ENCODE data around the gene CDH4. TPM values are rescaled to one million over a fixed set of nuclear protein-coding genes. Genes with fewer than 3 reads are reported as not detected.
"Not testable (repeated sequence)": the region's sequence is repeated elsewhere in the genome, so short reads cannot be mapped to it uniquely, and the experiment has no call there.

CDH4 gene
- total and polyA plus RNA-seq, 3 experiments from 2014 or later, result 0.22 TPM; not detected in 2

GRCh38 chr20:61941721-61942405 is 689.8 kb downstream of the CDH4 start:
- Histone ChIP-seq H3K27me3 (ENCODE audit: insufficient read depth, low read length, poor library complexity, severe bottlenecking) (no peaks in the 10 kb centered on the region), H3K27ac (ENCODE audit: low read depth, low read length) (no peak overlapping the region), H3K4me1 (ENCODE audit: insufficient read depth, low read length) (no peaks in the 10 kb centered on the region), H3K4me3 (ENCODE audit: low read length) (no peak overlapping the region), H3K36me3 (ENCODE audit: insufficient read depth, low read length) (no peaks in the 10 kb centered on the region), H3K9me3 (ENCODE audit: low read length) (no peaks in the 10 kb centered on the region)
- Mint-ChIP-seq H3K4me3 (no peak overlapping the region), H3K36me3 (no peaks in the 10 kb centered on the region), H3K27me3 (peaks cover 0 to 3% of the 10 kb centered on the region in 2 donors), H3K27ac (no peak overlapping the region), H3K9me3 (no peaks in the 10 kb centered on the region), H3K4me1 (no peaks in the 10 kb centered on the region)
- POLR2A ChIA-PET, result no interaction called here
- CTCF ChIA-PET, result no interaction called here
- DNase-seq, result no peak

GRCh38 chr20:61942526-61942925 is 690.5 kb downstream of the CDH4 start:
- H3K27me3 Mint-ChIP-seq, result peaks cover 0 to 3% of the 10 kb centered on the region in 2 donors
- CTCF ChIA-PET, result no interaction called here
- H3K27me3 ChIP-seq (ENCODE audit: insufficient read depth, low read length, poor library complexity, severe bottlenecking), result no peaks in the 10 kb centered on the region

GRCh38 chr20:61944967-61945366 is 692.9 kb downstream of the CDH4 start:
- CTCF ChIA-PET, H3K36me3 Mint-ChIP-seq: not testable (repeated sequence)

More at GRCh38 chr20:61942526-61942925, 690.5 kb downstream of the CDH4 start:
- H3K4me1 Mint-ChIP-seq, result no peaks in the 10 kb centered on the region
- no peaks in the 10 kb centered on the region for H3K36me3 ChIP-seq (ENCODE audit: insufficient read depth, low read length)
- H3K9me3 Mint-ChIP-seq, result no peaks in the 10 kb centered on the region
- no peaks in the 10 kb centered on the region for H3K9me3 ChIP-seq (ENCODE audit: low read length)
- no peaks in the 10 kb centered on the region for H3K4me1 ChIP-seq (ENCODE audit: insufficient read depth, low read length)
- no peak overlapping the region for H3K27ac ChIP-seq (ENCODE audit: low read depth, low read length)
- DNase-seq, result no peak
- POLR2A ChIA-PET, result no interaction called here
- H3K36me3 Mint-ChIP-seq, result no peaks in the 10 kb centered on the region
- H3K27ac Mint-ChIP-seq, result no peak overlapping the region
- H3K4me3 Mint-ChIP-seq, result no peak overlapping the region
- no peak overlapping the region for H3K4me3 ChIP-seq (ENCODE audit: low read length)

GRCh38 chr20:61945495-61945894 is 693.4 kb downstream of the CDH4 start:
- H3K27me3 Mint-ChIP-seq; H3K4me3 Mint-ChIP-seq; H3K4me1 Mint-ChIP-seq; H3K9me3 ChIP-seq (ENCODE audit: low read length); H3K27ac Mint-ChIP-seq; DNase-seq; POLR2A ChIA-PET; CTCF ChIA-PET; H3K9me3 Mint-ChIP-seq; H3K27me3 ChIP-seq (ENCODE audit: insufficient read depth, low read length, poor library complexity, severe bottlenecking); H3K4me3 ChIP-seq (ENCODE audit: low read length); H3K27ac ChIP-seq (ENCODE audit: low read depth, low read length); H3K36me3 Mint-ChIP-seq; H3K4me1 ChIP-seq (ENCODE audit: insufficient read depth, low read length); H3K36me3 ChIP-seq (ENCODE audit: insufficient read depth, low read length): not testable (repeated sequence)

More at GRCh38 chr20:61944967-61945366, 692.9 kb downstream of the CDH4 start:
- H3K4me3 Mint-ChIP-seq; H3K4me1 Mint-ChIP-seq; H3K4me3 ChIP-seq (ENCODE audit: low read length); POLR2A ChIA-PET; H3K27me3 Mint-ChIP-seq; DNase-seq; H3K27ac ChIP-seq (ENCODE audit: low read depth, low read length); H3K4me1 ChIP-seq (ENCODE audit: insufficient read depth, low read length); H3K27ac Mint-ChIP-seq; H3K36me3 ChIP-seq (ENCODE audit: insufficient read depth, low read length); H3K27me3 ChIP-seq (ENCODE audit: insufficient read depth, low read length, poor library complexity, severe bottlenecking); H3K9me3 Mint-ChIP-seq; H3K9me3 ChIP-seq (ENCODE audit: low read length): not testable (repeated sequence)

GRCh38 chr20:61948056-61948455 is 696.0 kb downstream of the CDH4 start:
- H3K4me1 Mint-ChIP-seq; H3K27me3 Mint-ChIP-seq; H3K4me3 ChIP-seq (ENCODE audit: low read length); H3K27me3 ChIP-seq (ENCODE audit: insufficient read depth, low read length, poor library complexity, severe bottlenecking); H3K27ac ChIP-seq (ENCODE audit: low read depth, low read length); H3K36me3 ChIP-seq (ENCODE audit: insufficient read depth, low read length); H3K27ac Mint-ChIP-seq; POLR2A ChIA-PET; H3K36me3 Mint-ChIP-seq; CTCF ChIA-PET; H3K9me3 Mint-ChIP-seq; H3K4me1 ChIP-seq (ENCODE audit: insufficient read depth, low read length); H3K9me3 ChIP-seq (ENCODE audit: low read length): not testable (repeated sequence)
- H3K4me3 Mint-ChIP-seq, result peak overlapping the region in 1 of 7 donors; percentile 27
- DNase-seq, result peak in 1 of 5 donors; percentile 36

GRCh38 chr20:61948586-61949362 is 696.7 kb downstream of the CDH4 start:
- Mint-ChIP-seq H3K27ac (no peak overlapping the region), H3K9me3 (no peaks in the 10 kb centered on the region), H3K27me3 (peaks cover 5 to 8% of the 10 kb centered on the region in 2 donors), H3K4me3 (no peak overlapping the region), H3K4me1 (no peaks in the 10 kb centered on the region), H3K36me3 (peaks cover 0 to 2% (median 0%) of the 10 kb centered on the region in 3 donors)
- no peaks in the 10 kb centered on the region for H3K9me3 ChIP-seq (ENCODE audit: low read length)
- no peaks in the 10 kb centered on the region for H3K4me1 ChIP-seq (ENCODE audit: insufficient read depth, low read length)
- H3K27ac ChIP-seq (ENCODE audit: low read depth, low read length), result no peak overlapping the region
- H3K27me3 ChIP-seq (ENCODE audit: insufficient read depth, low read length, poor library complexity, severe bottlenecking), result no peaks in the 10 kb centered on the region
- no peak overlapping the region for H3K4me3 ChIP-seq (ENCODE audit: low read length)
- H3K36me3 ChIP-seq (ENCODE audit: insufficient read depth, low read length), result no peaks in the 10 kb centered on the region
- ChIA-PET POLR2A (no interaction called here), CTCF (no interaction called here)
- DNase-seq, result peak in 1 of 5 donors; percentile 26

- no peaks in the 10 kb centered on the region for H3K4me1 ChIP-seq (ENCODE audit: insufficient read depth, low read length)
- DNase-seq, result peak in 1 of 5 donors; percentile 17
- H3K36me3 ChIP-seq (ENCODE audit: insufficient read depth, low read length), result no peaks in the 10 kb centered on the region
- no peak overlapping the region for H3K4me3 ChIP-seq (ENCODE audit: low read length)
- H3K27me3 ChIP-seq (ENCODE audit: insufficient read depth, low read length, poor library complexity, severe bottlenecking), result no peaks in the 10 kb centered on the region
- H3K27ac ChIP-seq (ENCODE audit: low read depth, low read length), result no peak overlapping the region
- H3K27ac Mint-ChIP-seq, result no peak overlapping the region
- no peaks in the 10 kb centered on the region for H3K9me3 Mint-ChIP-seq
- H3K36me3 Mint-ChIP-seq, result peaks cover 0 to 2% (median 0%) of the 10 kb centered on the region in 3 donors
- H3K9me3 ChIP-seq (ENCODE audit: low read length), result no peaks in the 10 kb centered on the region
- peaks cover 5 to 10% of the 10 kb centered on the region in 2 donors for H3K27me3 Mint-ChIP-seq
- H3K4me1 Mint-ChIP-seq, result no peaks in the 10 kb centered on the region
- no peak overlapping the region for H3K4me3 Mint-ChIP-seq
- POLR2A ChIA-PET, result no interaction called here
- CTCF ChIA-PET, result no interaction called here
These were observed 697.3 kb downstream of the CDH4 start for GRCh38 chr20:61949363-61949713.

GRCh38 chr20:61949714-61950640 is 697.9 kb downstream of the CDH4 start:
- no peak overlapping the region for H3K27ac ChIP-seq (ENCODE audit: low read depth, low read length)
- no peak overlapping the region for H3K4me3 Mint-ChIP-seq
- peaks cover 12 to 15% of the 10 kb centered on the region in 2 donors for H3K27me3 Mint-ChIP-seq
- peaks cover 0 to 2% (median 0%) of the 10 kb centered on the region in 3 donors for H3K36me3 Mint-ChIP-seq
- H3K9me3 ChIP-seq (ENCODE audit: low read length), result no peaks in the 10 kb centered on the region
- no peaks in the 10 kb centered on the region for H3K27me3 ChIP-seq (ENCODE audit: insufficient read depth, low read length, poor library complexity, severe bottlenecking)
- H3K4me1 ChIP-seq (ENCODE audit: insufficient read depth, low read length), result no peaks in the 10 kb centered on the region
- DNase-seq, result peak in 1 of 5 donors; percentile 41
- no peaks in the 10 kb centered on the region for H3K9me3 Mint-ChIP-seq
- no peak overlapping the region for H3K4me3 ChIP-seq (ENCODE audit: low read length)
- CTCF ChIA-PET, result no interaction called here
- H3K36me3 ChIP-seq (ENCODE audit: insufficient read depth, low read length), result no peaks in the 10 kb centered on the region
- H3K27ac Mint-ChIP-seq, result peak overlapping the region in 1 of 8 donors; percentile 82
- POLR2A ChIA-PET, result no interaction called here
- H3K4me1 Mint-ChIP-seq, result no peaks in the 10 kb centered on the region
